Measurements from ENCODE around the gene FBF1.

DNA sequence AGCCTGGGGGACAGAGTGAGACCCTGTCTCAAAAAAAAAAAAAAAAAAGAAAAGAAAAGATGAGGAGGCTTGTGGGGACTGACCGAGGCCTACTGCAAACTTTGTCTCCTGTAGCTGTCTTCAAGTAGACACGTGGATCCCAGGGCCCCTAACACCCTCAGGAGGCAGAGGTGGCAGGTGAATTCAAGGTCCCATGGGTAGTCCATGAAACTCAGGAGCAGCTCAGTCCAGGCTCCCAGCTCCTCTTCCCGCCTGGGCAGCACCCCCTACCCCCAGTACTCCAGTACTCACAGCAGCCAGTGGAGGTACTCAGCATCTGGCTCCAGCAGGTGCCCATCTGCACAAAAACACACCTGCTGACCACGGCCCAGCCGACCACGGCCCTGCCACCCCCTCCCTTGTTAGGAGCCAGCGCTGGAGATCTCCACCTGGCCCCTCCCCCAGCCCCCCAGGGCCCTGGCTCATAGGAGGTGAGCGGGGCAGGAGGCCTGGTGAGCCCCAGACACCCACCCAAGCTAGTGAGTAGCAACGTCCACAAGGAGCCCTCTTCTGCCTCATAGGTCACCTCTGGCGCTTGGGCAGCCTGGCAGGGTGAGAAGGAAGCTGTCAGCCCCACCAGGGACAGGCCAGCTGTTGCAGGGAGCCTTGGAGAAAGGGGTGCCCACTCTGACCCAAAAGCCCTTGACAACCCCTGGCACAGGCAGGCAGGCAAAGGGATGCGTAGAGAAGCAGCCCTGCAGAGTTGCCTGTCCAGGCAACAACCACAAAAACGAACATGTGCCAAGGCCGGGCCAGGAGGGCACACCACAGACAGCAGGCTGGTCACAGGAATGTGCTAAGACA, 39.9 kb downstream of the FBF1 start:
- TF ChIP-seq, protein P1, sequence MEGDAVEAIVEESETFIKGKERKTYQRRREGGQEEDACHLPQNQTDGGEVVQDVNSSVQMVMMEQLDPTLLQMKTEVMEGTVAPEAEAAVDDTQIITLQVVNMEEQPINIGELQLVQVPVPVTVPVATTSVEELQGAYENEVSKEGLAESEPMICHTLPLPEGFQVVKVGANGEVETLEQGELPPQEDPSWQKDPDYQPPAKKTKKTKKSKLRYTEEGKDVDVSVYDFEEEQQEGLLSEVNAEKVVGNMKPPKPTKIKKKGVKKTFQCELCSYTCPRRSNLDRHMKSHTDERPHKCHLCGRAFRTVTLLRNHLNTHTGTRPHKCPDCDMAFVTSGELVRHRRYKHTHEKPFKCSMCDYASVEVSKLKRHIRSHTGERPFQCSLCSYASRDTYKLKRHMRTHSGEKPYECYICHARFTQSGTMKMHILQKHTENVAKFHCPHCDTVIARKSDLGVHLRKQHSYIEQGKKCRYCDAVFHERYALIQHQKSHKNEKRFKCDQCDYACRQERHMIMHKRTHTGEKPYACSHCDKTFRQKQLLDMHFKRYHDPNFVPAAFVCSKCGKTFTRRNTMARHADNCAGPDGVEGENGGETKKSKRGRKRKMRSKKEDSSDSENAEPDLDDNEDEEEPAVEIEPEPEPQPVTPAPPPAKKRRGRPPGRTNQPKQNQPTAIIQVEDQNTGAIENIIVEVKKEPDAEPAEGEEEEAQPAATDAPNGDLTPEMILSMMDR (IDR thresholded peaks at IDR 0.05; ENCODE audit: insufficient read depth, low read length): no peak
- TF ChIP-seq POLR2AphosphoS5 (IDR thresholded peaks at IDR 0.05; ENCODE audit: low read depth): 0 out of 2 replicates have a peak, but pooled peaks have one; percentile 17
- TF ChIP-seq GABPA (IDR thresholded peaks at IDR 0.05; ENCODE audit: low read depth): no peak
- TF ChIP-seq, protein P2, sequence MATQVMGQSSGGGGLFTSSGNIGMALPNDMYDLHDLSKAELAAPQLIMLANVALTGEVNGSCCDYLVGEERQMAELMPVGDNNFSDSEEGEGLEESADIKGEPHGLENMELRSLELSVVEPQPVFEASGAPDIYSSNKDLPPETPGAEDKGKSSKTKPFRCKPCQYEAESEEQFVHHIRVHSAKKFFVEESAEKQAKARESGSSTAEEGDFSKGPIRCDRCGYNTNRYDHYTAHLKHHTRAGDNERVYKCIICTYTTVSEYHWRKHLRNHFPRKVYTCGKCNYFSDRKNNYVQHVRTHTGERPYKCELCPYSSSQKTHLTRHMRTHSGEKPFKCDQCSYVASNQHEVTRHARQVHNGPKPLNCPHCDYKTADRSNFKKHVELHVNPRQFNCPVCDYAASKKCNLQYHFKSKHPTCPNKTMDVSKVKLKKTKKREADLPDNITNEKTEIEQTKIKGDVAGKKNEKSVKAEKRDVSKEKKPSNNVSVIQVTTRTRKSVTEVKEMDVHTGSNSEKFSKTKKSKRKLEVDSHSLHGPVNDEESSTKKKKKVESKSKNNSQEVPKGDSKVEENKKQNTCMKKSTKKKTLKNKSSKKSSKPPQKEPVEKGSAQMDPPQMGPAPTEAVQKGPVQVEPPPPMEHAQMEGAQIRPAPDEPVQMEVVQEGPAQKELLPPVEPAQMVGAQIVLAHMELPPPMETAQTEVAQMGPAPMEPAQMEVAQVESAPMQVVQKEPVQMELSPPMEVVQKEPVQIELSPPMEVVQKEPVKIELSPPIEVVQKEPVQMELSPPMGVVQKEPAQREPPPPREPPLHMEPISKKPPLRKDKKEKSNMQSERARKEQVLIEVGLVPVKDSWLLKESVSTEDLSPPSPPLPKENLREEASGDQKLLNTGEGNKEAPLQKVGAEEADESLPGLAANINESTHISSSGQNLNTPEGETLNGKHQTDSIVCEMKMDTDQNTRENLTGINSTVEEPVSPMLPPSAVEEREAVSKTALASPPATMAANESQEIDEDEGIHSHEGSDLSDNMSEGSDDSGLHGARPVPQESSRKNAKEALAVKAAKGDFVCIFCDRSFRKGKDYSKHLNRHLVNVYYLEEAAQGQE (IDR thresholded peaks at IDR 0.05; ENCODE audit: insufficient replicate concordance, low read depth): no peak
